ENCODE results near the gene GPR39. TPM values are rescaled to one million over a fixed set of nuclear protein-coding genes. Genes with fewer than 3 reads are reported as not detected.

The GPR39 gene
- total and polyA plus RNA-seq, 2 donors (not counting 3 experiments of a cell fraction or from before 2014, with no cell fraction given), result 0.03 to 0.20 TPM

- H2AFZ ChIP-seq (ENCODE audit: low read depth, low read length), result no peak overlapping the region
- H3K4me1 ChIP-seq (ENCODE audit: control insufficient read depth, extremely low read depth, insufficient read depth, low read length), result no peaks in the 10 kb centered on the region
- H3K79me2 ChIP-seq (ENCODE audit: control insufficient read depth, insufficient read depth, low read length), result no peaks in the 10 kb centered on the region
- ChIA-PET POLR2A (no interaction called here), CTCF (interaction anchor here (0.8 to 1.6 kb wide), 2 partner anchors 627 to 1016 kb away, joined by 3 to 4 read pairs; no protein-coding TSS in a partner anchor)
- no TSS peak for BruUV-seq (replicated peaks)
- no peaks in the 10 kb centered on the region for H3K9me3 ChIP-seq (replicated peaks; ENCODE audit: control insufficient read depth, insufficient read depth, low read length)
- no peak overlapping the region for H3K4me2 ChIP-seq (ENCODE audit: insufficient read depth, low read length)
- H3K9ac ChIP-seq (replicated peaks; ENCODE audit: extremely low read depth, insufficient read depth, low read length), result no peak overlapping the region
- no peak overlapping the region for H3K27ac ChIP-seq (ENCODE audit: insufficient read depth, low read depth, low read length)
- H3K27me3 ChIP-seq (ENCODE audit: control insufficient read depth in 2 of 2, insufficient read depth in 2 of 2, low read length in 2 of 2), result no peaks in the 10 kb centered on the region
- no peak for TF ChIP-seq MYC (IDR thresholded peaks at IDR 0.05; ENCODE audit: low read depth, low read length)
- TF ChIP-seq CTCF (IDR thresholded peaks at IDR 0.05; ENCODE audit: extremely low read depth in 1 of 2, insufficient read depth in 1 of 2, low read depth in 1 of 2, low read length in 2 of 2), result no peak
- TF ChIP-seq FOS (IDR thresholded peaks at IDR 0.05; ENCODE audit: borderline replicate concordance, insufficient read depth, low read length), result no peak
- no peak for TF ChIP-seq EZH2 (IDR thresholded peaks at IDR 0.05; ENCODE audit: borderline replicate concordance, low read depth, low read length, severe bottlenecking)
- TF ChIP-seq MAX (IDR thresholded peaks at IDR 0.05; ENCODE audit: insufficient read depth, insufficient read length), result no peak
- TF ChIP-seq POLR2AphosphoS5 (IDR thresholded peaks at IDR 0.05; ENCODE audit: insufficient read depth, low read depth, low read length), result no peak
- no peak for TF ChIP-seq GATA2 (IDR thresholded peaks at IDR 0.05; ENCODE audit: insufficient read depth, insufficient read length, low read depth, low read length)
- TF ChIP-seq JUN (IDR thresholded peaks at IDR 0.05; ENCODE audit: borderline replicate concordance, insufficient read depth, insufficient read length, low read depth), result no peak
- no peak for TF ChIP-seq POLR2A (IDR thresholded peaks at IDR 0.05; ENCODE audit: low read depth, low read length)
- no peak for FAIRE-seq
- no peaks in the 10 kb centered on the region for H4K20me1 ChIP-seq (replicated peaks; ENCODE audit: control insufficient read depth, extremely low read depth, insufficient read depth, low read length)
- intact Hi-C loops (cut with micrococcal nuclease), result no loop called here
- H3K9me1 ChIP-seq (replicated peaks; ENCODE audit: control insufficient read depth, extremely low read depth, insufficient read depth, low read length), result no peaks in the 10 kb centered on the region
- no peak for DNase-seq (ENCODE audit: low read depth, low spot score)
- H3K4me3 ChIP-seq (replicated peaks in 1 of 3; ENCODE audit: insufficient read depth in 1 of 3, low read depth in 1 of 3, low read length in 3 of 3), result no peak overlapping the region
- dilution Hi-C loops (cut with MboI; ENCODE audit: extremely low pct_ligation_motif_present, low sequenced_read_pairs), result no loop called here
- H3K36me3 ChIP-seq (ENCODE audit: control insufficient read depth in 2 of 2, extremely low read depth in 1 of 2, insufficient read depth in 2 of 2, low read length in 2 of 2), result no peaks in the 10 kb centered on the region
These were observed 127.5 kb downstream of the GPR39 start for GRCh38 chr2:132544006-132544630.
